NCI-H524 (cell line): ENCODE data around the gene ABCG1.

Experiments
- DNase-seq, 2 experiments: peaks; one replicate each; lab custom pipeline; 2025; lab: John Stamatoyannopoulos, UW

Gene ABCG1

GRCh38 chr21:42306366-42307035 is 87.6 kb downstream of the ABCG1 start:
- peak; percentile 91 to 97 for DNase-seq

GRCh38 chr21:42307106-42307505 is 88.2 kb downstream of the ABCG1 start:
- peak; percentile 36 to 81 for DNase-seq

DNA sequence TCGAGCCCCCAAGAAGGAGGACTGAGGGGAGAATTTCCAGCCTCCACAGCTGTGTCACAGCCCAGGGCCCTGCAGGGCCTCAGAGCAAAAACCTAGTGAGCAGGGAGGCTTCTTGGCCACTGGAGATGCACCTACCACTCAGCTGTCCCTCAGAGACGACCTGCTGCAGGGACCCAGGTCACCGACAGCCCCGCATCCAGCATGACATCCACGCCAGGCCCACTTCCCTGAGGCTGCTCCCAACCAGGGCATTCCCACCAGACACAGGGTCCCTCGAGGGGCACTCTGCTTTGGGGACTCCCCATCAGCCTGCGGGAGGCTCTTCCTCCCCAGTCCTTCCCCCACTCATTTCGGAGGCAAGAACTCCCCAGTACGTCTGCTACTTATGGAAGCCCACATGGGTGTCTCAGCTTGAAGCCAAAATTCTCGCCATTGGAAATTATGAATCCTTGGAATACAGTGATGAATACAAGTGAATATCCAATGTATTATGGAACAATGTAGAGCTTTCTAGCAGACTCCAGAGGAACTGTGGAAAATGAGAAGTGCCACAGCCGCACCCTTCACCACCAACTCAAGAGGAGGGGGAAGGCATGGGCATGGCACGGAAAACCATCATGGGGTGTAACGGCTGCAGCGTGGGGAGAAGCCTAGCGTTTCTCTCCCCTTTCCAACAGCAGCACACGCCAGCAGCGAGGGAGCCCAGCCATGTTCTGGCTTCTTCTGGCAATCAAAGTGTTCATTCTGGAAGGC is 89.4 kb downstream of the ABCG1 start:
- DNase-seq = no peak

GRCh38 chr21:42308914-42309752 is 90.2 kb downstream of the ABCG1 start:
- DNase-seq = peak in 1 of 2 experiments; percentile 15

- DNase-seq = peak; percentile 50 to 71
Observed at GRCh38 chr21:42309753-42310213, 90.8 kb downstream of the ABCG1 start.

DNA sequence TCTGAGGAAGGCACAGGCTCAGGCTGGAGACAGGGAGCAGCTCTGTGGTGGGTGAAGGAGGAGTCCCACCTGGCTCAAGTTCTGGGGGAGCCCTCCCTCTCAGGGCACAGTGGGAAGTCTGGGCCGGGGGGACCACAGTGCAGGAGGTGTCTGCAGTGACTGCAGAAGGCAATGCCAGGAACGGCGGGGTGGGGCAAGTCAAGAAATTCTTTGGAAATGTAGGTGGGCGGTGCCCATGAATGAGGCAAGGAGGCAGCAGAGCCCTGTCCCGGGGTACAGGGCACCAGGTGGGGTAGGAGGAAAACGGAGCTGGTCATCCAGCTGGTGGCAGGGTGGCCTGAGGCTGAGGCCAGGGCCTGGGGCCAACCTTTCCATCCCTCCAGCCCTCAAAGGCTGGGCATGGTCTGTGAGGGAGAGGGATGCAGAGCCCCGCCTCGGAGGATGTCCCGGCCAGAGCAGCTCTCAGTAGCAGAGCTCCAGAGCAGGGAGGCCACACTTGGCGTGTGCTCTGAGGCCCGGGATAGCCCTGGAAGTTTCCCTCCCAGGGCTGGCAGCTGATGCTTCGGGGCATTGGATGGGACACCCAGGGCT is 91.6 kb downstream of the ABCG1 start:
- DNase-seq = no peak

DNA sequence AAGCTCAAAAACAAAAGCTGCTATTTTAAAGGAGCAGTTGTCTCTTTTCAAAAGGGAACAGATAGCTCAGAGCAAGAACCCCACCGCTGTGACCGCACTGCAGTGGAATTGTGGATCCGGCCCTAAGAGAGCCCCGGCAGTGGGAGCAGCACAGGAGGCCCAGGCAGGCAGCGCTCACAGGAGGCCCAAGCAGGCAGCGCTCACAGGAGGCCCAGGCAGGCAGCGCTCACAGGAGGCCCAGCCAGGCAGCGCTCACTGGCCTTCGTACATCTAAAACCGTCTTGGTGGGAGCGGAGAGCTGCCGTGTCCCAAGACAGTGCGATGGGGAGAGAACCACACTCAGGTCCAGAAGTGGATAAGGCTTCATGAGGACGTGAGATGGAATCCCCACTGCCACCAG is 92.2 kb downstream of the ABCG1 start:
- no peak for DNase-seq

DNA sequence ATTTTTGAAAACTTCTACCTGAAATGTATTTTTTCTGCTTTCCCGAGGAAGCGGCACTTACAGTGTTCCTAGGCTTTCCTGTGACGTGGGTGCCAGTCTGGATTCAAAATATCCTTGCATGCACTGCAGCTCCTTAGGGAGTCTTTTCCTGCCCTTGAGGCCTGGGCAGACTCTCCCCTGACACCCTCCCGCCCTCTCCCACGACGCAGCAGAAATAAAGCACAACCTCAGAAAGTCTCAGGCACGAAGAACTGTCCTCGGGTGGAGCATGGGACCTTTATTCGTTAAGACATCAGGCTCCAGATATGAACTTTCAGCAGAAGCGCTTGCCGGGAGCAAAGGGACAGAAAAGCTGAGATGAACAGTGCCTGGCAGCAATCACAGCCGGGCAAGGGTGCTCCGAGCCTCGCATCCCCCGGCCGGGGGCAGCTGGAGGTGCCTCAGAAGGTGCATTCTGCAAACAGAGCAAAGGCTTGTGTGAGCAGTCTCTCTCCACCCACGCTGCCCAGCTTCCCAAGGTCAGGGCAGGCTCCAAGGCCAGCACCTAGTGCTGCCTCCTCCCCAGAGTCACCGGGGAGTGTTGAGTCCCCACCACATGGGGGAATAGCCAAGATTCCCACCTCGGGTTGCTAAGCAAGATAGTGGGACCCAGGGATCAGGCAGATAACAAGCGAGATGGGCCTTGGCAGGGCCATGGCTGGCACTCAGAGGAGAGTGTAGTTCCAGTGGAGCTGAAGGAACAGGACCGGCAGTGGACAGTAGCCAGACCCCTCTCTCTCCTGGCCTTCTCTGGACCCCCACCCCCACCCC is 93.1 kb downstream of the ABCG1 start:
- peak in 1 of 2 experiments; percentile 26 for DNase-seq

DNA sequence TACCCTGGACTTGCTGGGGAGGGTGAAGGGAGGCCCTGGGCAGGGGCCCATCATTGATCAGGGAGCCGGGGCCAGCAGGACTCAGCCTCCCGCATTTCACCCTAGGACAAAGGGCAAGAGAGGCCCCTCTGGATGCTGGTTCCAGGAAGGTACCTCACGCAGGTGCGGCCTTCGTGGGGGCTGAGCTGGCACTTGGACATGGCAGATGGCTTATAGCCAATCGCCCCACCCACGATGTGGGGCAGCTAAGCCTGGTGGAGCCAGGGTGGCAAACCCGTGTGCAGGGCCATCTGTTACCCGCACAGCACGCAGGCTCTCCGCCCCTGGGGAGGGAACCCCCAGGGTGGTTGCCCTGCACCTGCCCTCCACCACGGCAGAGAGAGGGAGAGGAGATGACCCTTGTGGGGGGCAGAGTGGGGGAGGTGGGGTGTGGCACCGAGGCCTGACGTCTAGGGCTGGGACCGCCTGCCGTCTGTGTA is 93.7 kb downstream of the ABCG1 start:
- DNase-seq = peak; percentile 73 to 90

GRCh38 chr21:42313501-42313969 is 94.6 kb downstream of the ABCG1 start:
- peak; percentile 44 to 76 for DNase-seq

DNA sequence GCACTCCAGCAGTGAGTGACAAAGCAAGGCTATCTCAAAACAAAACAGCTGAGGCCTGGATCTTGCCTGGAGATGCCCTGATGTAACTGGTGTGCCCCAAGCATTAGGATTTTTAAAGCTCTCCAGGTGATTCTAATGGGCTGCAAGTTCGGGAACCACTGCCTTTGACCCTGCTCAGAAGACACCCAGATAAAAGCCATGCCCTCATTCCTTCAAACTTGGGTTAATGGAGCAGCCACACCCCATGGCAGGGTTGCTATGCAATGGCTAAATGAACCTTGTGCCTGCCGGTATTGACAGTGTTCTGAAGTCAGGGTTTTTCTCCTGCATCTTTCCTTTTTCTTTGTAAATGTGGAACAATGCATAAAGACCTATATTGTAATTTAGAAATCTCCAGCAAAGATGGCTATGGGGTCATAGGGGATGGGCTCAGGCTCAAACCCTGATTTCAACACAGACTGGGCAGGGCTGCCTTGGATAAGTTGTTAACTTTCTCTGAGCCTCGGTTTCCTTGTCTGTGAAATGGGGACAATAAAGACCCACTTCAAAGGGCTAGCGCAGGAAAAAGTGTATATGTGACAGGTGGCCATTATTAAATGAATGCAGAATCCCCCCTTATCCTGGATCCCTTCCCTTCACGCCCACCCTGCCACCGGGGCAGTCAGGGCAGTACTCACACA is 95.8 kb downstream of the ABCG1 start:
- DNase-seq = no peak

DNA sequence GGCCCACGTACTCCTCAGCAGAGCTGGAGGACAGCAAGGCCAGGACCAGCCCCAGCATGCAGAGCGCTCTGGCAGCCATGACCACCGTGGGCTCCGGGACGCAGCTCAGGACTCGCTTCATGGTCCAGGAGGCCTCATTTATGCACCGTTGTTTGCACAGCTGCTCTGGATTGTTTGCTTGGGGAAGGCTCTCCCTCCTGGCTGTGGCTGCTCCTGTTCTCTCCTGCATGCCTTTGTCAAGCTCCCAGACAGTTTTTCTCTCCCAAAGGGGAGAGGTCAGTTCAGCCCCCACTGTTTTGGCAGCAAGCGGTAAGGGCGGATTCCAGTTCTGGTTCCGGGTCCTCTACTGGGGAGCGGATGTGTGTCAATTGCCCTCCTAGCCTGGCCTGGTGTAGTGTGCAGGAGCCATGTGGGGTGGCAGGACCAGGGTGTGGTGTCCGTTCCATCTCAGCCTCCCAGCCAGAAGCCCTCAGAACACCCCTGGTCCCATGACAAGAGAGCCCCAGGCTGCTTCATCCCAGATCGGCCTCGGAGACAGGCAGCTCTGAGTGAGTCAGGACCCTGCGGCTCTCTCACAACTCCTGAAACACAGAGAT is 96.5 kb downstream of the ABCG1 start, which contains the start of gene TFF3:
TSS of gene TFF3 (minus strand) at position 114 of the 596 bp plus-strand sequence. CDS start at position 79, 35 bp downstream.
- peak in 1 of 2 experiments; percentile 16 for DNase-seq

- no peak for DNase-seq
Observed at GRCh38 chr21:42316891-42317290, 98.0 kb downstream of the ABCG1 start.

- no peak for DNase-seq
Observed at GRCh38 chr21:42317341-42317741, 98.4 kb downstream of the ABCG1 start.

- no peak for DNase-seq
Observed at GRCh38 chr21:42317826-42318746, 99.1 kb downstream of the ABCG1 start.

DNA sequence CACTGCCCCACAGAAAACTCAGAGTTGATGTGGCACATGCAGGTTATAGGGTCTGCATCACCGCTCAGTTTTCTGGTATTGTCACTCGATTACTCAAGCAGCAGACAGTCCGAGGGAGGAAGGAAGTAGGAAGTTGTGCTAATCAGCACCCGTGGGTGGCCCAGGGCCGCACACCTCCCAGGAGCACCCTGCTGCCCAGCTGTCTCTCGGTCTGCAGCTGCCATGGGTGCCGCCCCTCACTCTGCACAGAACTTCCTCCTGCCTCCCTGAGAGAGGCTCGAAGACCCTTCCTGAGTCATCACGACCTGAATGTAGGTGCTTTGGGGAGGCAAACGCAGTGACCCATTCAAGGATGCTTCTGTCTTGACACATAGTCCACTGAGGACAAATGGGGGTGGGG is 100.4 kb downstream of the ABCG1 start:
- DNase-seq = no peak

DNA sequence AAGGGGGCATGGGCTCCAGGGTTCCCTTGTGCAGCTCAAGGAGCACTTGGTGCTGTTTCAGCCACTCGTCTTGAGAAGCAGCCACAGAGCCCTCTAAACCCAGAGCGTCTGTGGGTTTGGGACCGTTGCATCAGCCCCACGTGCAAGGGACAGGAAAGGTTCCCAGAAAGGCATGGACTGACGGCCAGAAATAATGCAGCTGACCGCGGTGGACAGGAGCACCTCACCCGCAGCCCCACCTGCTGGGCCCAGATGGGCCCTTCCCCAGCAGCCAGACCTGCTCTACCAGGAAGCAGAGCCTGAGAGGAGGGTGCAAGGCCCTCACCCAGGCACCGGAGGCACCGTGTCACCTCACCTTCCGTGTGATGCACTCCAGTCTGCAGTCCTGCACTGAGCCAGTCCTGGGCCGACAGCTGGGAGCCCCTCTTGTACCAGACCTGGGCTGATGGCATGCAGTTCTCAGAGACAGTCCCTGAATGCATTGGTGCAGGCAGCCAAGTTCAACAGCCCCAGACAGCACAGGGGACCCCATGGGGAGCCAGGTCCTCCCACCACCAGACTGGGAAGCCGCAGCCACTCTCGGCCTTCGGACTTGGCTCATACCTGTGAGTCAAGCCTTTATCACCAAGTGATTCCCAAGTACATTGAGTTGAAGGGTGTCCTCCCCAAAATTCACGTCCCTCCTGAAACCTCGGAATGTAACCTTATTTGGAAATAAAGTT is 101.1 kb downstream of the ABCG1 start:
- peak in 1 of 2 experiments; percentile 19 for DNase-seq

DNA sequence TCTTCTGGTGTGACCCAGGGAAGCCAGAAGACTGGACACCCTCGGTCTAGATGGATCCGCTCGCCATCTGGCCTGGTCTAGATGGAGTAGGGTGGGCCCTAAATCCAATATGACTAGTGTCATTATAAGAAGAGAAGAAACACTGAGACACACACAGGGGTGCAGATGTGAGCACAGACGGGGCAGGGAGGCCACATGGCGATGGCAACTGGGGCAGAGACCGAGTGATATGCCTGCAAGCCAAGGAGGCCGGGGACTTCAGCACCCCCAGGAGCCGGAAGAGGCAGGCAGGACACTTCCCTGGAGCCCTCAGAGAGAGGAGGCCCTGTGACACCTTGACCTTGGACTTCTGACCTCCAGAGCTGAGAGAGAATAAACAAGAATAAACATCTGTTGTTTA is 101.9 kb downstream of the ABCG1 start:
- peak in 1 of 2 experiments; percentile 50 for DNase-seq
